ENCODE results near the gene BCAN.
A peak's percentile ranks its signal among the peaks of the same experiment; 100 is the strongest.

Gene BCAN

GRCh38 chr1:156641761-156642264, at the start of gene BCAN:
Gene BCAN (plus strand): TSS chr1:156642117. CDS start chr1:156646055, 3,938 bp downstream.
- in situ Hi-C loops (cut with HindIII; ENCODE audit: low pct_unique_long_range_greater_than_20kb, low sequenced_read_pairs): no loop called here
- no peak for DNase-seq (ENCODE audit: low read depth in 1 of 2, low spot score in 1 of 2)
- TF ChIP-seq JUND (IDR thresholded peaks at IDR 0.05; ENCODE audit: low read depth): no peak

GRCh38 chr1:156592158-156592909, 49.6 kb upstream of the BCAN start:
- in situ Hi-C loops (cut with HindIII; ENCODE audit: low pct_unique_long_range_greater_than_20kb, low sequenced_read_pairs): no loop called here
- DNase-seq (ENCODE audit: low read depth in 1 of 2, low spot score in 1 of 2): no peak
- TF ChIP-seq JUND (IDR thresholded peaks at IDR 0.05; ENCODE audit: low read depth): no peak

- in situ Hi-C loops (cut with HindIII; ENCODE audit: low pct_unique_long_range_greater_than_20kb, low sequenced_read_pairs): no loop called here
- TF ChIP-seq JUND (IDR thresholded peaks at IDR 0.05; ENCODE audit: low read depth): no peak
- DNase-seq (ENCODE audit: low read depth in 1 of 2, low spot score in 1 of 2): no peak
Observed at GRCh38 chr1:156592910-156593660, 48.8 kb upstream of the BCAN start.

- in situ Hi-C loops (cut with HindIII; ENCODE audit: low pct_unique_long_range_greater_than_20kb, low sequenced_read_pairs): no loop called here
- DNase-seq (ENCODE audit: low read depth in 1 of 2, low spot score in 1 of 2): no peak
- TF ChIP-seq JUND (IDR thresholded peaks at IDR 0.05; ENCODE audit: low read depth): no peak
Observed at GRCh38 chr1:156593661-156593989, 48.3 kb upstream of the BCAN start.

GRCh38 chr1:156594190-156594589, 47.7 kb upstream of the BCAN start:
- TF ChIP-seq JUND (IDR thresholded peaks at IDR 0.05; ENCODE audit: low read depth): no peak
- DNase-seq (ENCODE audit: low read depth in 1 of 2, low spot score in 1 of 2): no peak
- in situ Hi-C loops (cut with HindIII; ENCODE audit: low pct_unique_long_range_greater_than_20kb, low sequenced_read_pairs): no loop called here

- TF ChIP-seq JUND (IDR thresholded peaks at IDR 0.05; ENCODE audit: low read depth): no peak
- DNase-seq (ENCODE audit: low read depth in 1 of 2, low spot score in 1 of 2): no peak
- in situ Hi-C loops (cut with HindIII; ENCODE audit: low pct_unique_long_range_greater_than_20kb, low sequenced_read_pairs): no loop called here
Observed at GRCh38 chr1:156595016-156595415, 46.9 kb upstream of the BCAN start.

GRCh38 chr1:156596426-156596825, 45.5 kb upstream of the BCAN start:
- in situ Hi-C loops (cut with HindIII; ENCODE audit: low pct_unique_long_range_greater_than_20kb, low sequenced_read_pairs): no loop called here
- no peak for DNase-seq (ENCODE audit: low read depth in 1 of 2, low spot score in 1 of 2)
- TF ChIP-seq JUND (IDR thresholded peaks at IDR 0.05; ENCODE audit: low read depth): no peak

- in situ Hi-C loops (cut with HindIII; ENCODE audit: low pct_unique_long_range_greater_than_20kb, low sequenced_read_pairs): no loop called here
Observed at GRCh38 chr1:156598125-156598524, 43.8 kb upstream of the BCAN start.

GRCh38 chr1:156598731-156599432, 43.0 kb upstream of the BCAN start:
- DNase-seq (ENCODE audit: low read depth in 1 of 2, low spot score in 1 of 2): no peak
- TF ChIP-seq JUND (IDR thresholded peaks at IDR 0.05; ENCODE audit: low read depth): no peak
- in situ Hi-C loops (cut with HindIII; ENCODE audit: low pct_unique_long_range_greater_than_20kb, low sequenced_read_pairs): no loop called here

More at GRCh38 chr1:156598125-156598524, 43.8 kb upstream of the BCAN start:
- TF ChIP-seq JUND (IDR thresholded peaks at IDR 0.05; ENCODE audit: low read depth): no peak
- no peak for DNase-seq (ENCODE audit: low read depth in 1 of 2, low spot score in 1 of 2)

GRCh38 chr1:156599811-156600210, 42.1 kb upstream of the BCAN start:
- TF ChIP-seq JUND (IDR thresholded peaks at IDR 0.05; ENCODE audit: low read depth): no peak
- peak in 1 of 2 experiments; percentile 40 for DNase-seq (ENCODE audit: low read depth in 1 of 2, low spot score in 1 of 2)
- in situ Hi-C loops (cut with HindIII; ENCODE audit: low pct_unique_long_range_greater_than_20kb, low sequenced_read_pairs): no loop called here

- peak in 1 of 2 experiments; percentile 33 for DNase-seq (ENCODE audit: low read depth in 1 of 2, low spot score in 1 of 2)
- in situ Hi-C loops (cut with HindIII; ENCODE audit: low pct_unique_long_range_greater_than_20kb, low sequenced_read_pairs): no loop called here
- TF ChIP-seq JUND (IDR thresholded peaks at IDR 0.05; ENCODE audit: low read depth): no peak
Observed at GRCh38 chr1:156600733-156601121, 41.2 kb upstream of the BCAN start.

GRCh38 chr1:156601122-156601830, 40.6 kb upstream of the BCAN start, which contains the start of gene GPATCH4:
Gene GPATCH4 (minus strand): TSS chr1:156601479.
- no peak for TF ChIP-seq JUND (IDR thresholded peaks at IDR 0.05; ENCODE audit: low read depth)
- DNase-seq (ENCODE audit: low read depth in 1 of 2, low spot score in 1 of 2): peak; percentile 59 to 82
- in situ Hi-C loops (cut with HindIII; ENCODE audit: low pct_unique_long_range_greater_than_20kb, low sequenced_read_pairs): no loop called here
